AG04449 (cell line): ENCODE data around the gene WDR33.

Source experiments
- CTCF ChIA-PET: fragments of 350-600 bp; formaldehyde crosslinking; extraction: SDS; loops from one replicate; lab custom pipeline; 2021; ENCODE audit warnings: antibody characterized with exemption; lab: Yijun Ruan, JAX
- POLR2A ChIA-PET: fragments of 400-600, 350-600 bp; formaldehyde crosslinking; extraction: SDS; loops from one replicate; lab custom pipeline; 2020; ENCODE audit warnings: antibody characterized with exemption, inconsistent platforms; lab: Yijun Ruan, JAX
- DNase-seq: peaks from one replicate; pipeline ENCODE4 v3.0.0-alpha.2; 2010; ENCODE audit warnings: low read depth, low spot score
- H3K4me3 ChIP-seq: 2 replicates; pipeline ENCODE4 v1.5.1; 2011; ENCODE audit warnings: low read depth, mild to moderate bottlenecking, control low read depth, low read length
- CTCF ChIP-seq: IDR thresholded peaks from one replicate; pipeline ENCODE4 v1.5.1; 2011; ENCODE audit warnings: mild to moderate bottlenecking, moderate library complexity, low read length, control low read depth, inconsistent platforms; ENCODE audit not compliant: insufficient read depth; ENCODE audit errors: missing control alignments

WDR33 gene

GRCh38 chr2:127810619-127811396 is at the start of gene WDR33:
Gene WDR33, minus strand, starts transcription at chr2:127811171. Its CDS starts 40,190 bp downstream, at chr2:127770981.
- ChIA-PET CTCF (no interaction called here), POLR2A (no interaction called here)
- H3K4me3 ChIP-seq, result peak within 1 kb of the TSS; percentile 68
- no peak for TF ChIP-seq CTCF
- peak; percentile 4 for DNase-seq

- DNase-seq, result no peak
- no peak for TF ChIP-seq CTCF
- no peak overlapping the region for H3K4me3 ChIP-seq
- CTCF ChIA-PET, result no interaction called here
- POLR2A ChIA-PET, result no interaction called here
Observed at GRCh38 chr2:127860130-127860529, 49.2 kb upstream of the WDR33 start.

- no peak overlapping the region for H3K4me3 ChIP-seq
- no peak for TF ChIP-seq CTCF
- POLR2A ChIA-PET, result interaction anchor here (0.6 kb wide), 1 partner anchor 566 kb away, joined by 3 read pairs; no protein-coding TSS in a partner anchor
- no peak for DNase-seq
- CTCF ChIA-PET, result no interaction called here
Observed at GRCh38 chr2:127859712-127860085, 48.7 kb upstream of the WDR33 start.

GRCh38 chr2:127857265-127857808 is 46.4 kb upstream of the WDR33 start:
- no peak for DNase-seq
- no peak for TF ChIP-seq CTCF
- CTCF ChIA-PET, result interaction anchor here (1.2 to 2.3 kb wide), 3 partner anchors 18 to 35 kb away, joined by 3 to 5 read pairs (median 3); no protein-coding TSS in a partner anchor
- H3K4me3 ChIP-seq, result peak overlapping the region; percentile 97
- POLR2A ChIA-PET, result no interaction called here

- no peak overlapping the region for H3K4me3 ChIP-seq
- DNase-seq, result no peak
- CTCF ChIA-PET, result no interaction called here
- POLR2A ChIA-PET, result no interaction called here
- TF ChIP-seq CTCF, result no peak
Observed at GRCh38 chr2:127853671-127854070, 42.7 kb upstream of the WDR33 start.

GRCh38 chr2:127852388-127852787 is 41.4 kb upstream of the WDR33 start:
- ChIA-PET POLR2A (no interaction called here), CTCF (no interaction called here)
- no peak for TF ChIP-seq CTCF
- no peak for DNase-seq
- no peak overlapping the region for H3K4me3 ChIP-seq
